SK-N-SH (cell line): ENCODE measurements around the gene CEACAM5. TPM values are rescaled to one million over a fixed set of nuclear protein-coding genes. Genes with fewer than 3 reads are reported as not detected.

Experiments
- CTCF ChIA-PET: fragments of 300-600, 350-600 bp; formaldehyde crosslinking; extraction: SDS; loops from one replicate; lab custom pipeline; 2021; lab: Yijun Ruan, JAX
- POLR2A ChIA-PET: fragments of 350-600 bp; sonication (Branson Sonifier 250); formaldehyde crosslinking; extraction: SDS; loops from one replicate; lab custom pipeline; 2020; ENCODE audit warnings: antibody characterized with exemption, inconsistent platforms; lab: Yijun Ruan, JAX
- DNase-seq: peaks from one replicate; pipeline ENCODE4 v3.0.0; 2012
- H2AFZ ChIP-seq: fragments of 200-600 bp; sonication (generic); 2 replicates; pipeline ENCODE4 v1.8.1; 2016; ENCODE audit warnings: antibody characterized with exemption, mild to moderate bottlenecking, low read depth
- H3F3A ChIP-seq: fragments of 200-600 bp; sonication (generic); replicated peaks from 2 replicates; pipeline ENCODE3; 2016; ENCODE audit warnings: antibody characterized with exemption, mild to moderate bottlenecking; ENCODE audit not compliant: insufficient read depth
- H3K27ac ChIP-seq, 2 experiments: fragments of 200-500 bp in 1 of 2; fragments of 200-600 bp in 1 of 2; sonication (Bioruptor generic) in 1 of 2; sonication (generic), shearing (Covaris generic) in 1 of 2; 2 replicates each; pipeline versions ENCODE4 v1.5.1 to v1.6.1; 2014 to 2016; ENCODE audit warnings: low read depth in 2 of 2, inconsistent platforms in 1 of 2, low read length in 1 of 2, mild to moderate bottlenecking in 1 of 2, mixed read lengths in 1 of 2
- H3K27me3 ChIP-seq: fragments of 200-600 bp; sonication (generic), shearing (Covaris generic); 2 replicates; pipeline ENCODE4 v1.6.1; 2016; ENCODE audit warnings: mixed run types; ENCODE audit not compliant: insufficient read depth
- H3K36me3 ChIP-seq, 2 experiments: fragments of 200-500 bp in 1 of 2; fragments of 200-600 bp in 1 of 2; sonication (Bioruptor generic) in 1 of 2; sonication (generic) in 1 of 2; replicated peaks in 1 of 2; 2 replicates each; pipeline versions ENCODE3 to v1.5.1; 2014 to 2016; ENCODE audit warnings: low read length in 1 of 2, mild to moderate bottlenecking in 1 of 2; ENCODE audit not compliant: insufficient read depth in 2 of 2, control insufficient read depth in 1 of 2
- H3K4me1 ChIP-seq, 2 experiments: fragments of 200-500 bp in 1 of 2; fragments of 200-600 bp in 1 of 2; sonication (Bioruptor generic) in 1 of 2; sonication (generic), shearing (Covaris generic) in 1 of 2; 2 replicates each; pipeline versions ENCODE4 v1.5.1 to v1.6.1; 2014 to 2016; ENCODE audit warnings: low read depth in 1 of 2, low read length in 1 of 2, mixed run types in 1 of 2; ENCODE audit not compliant: insufficient read depth in 2 of 2, control insufficient read depth in 1 of 2
- H3K4me2 ChIP-seq: fragments of 200-600 bp; sonication (generic), shearing (Covaris generic); 2 replicates; pipeline ENCODE4 v1.6.1; 2017; ENCODE audit warnings: mixed run types
- H3K4me3 ChIP-seq, 2 experiments: fragments of 200-500 bp in 1 of 2; fragments of 200-600 bp in 1 of 2; sonication (Bioruptor generic) in 1 of 2; sonication (generic), shearing (Covaris generic) in 1 of 2; 2 replicates each; pipeline versions ENCODE4 v1.5.1 to v1.8.1; 2014 to 2016; ENCODE audit warnings: low read depth in 2 of 2, inconsistent platforms in 1 of 2, low read length in 1 of 2, mild to moderate bottlenecking in 1 of 2, mixed read lengths in 1 of 2, moderate library complexity in 1 of 2
- H3K79me2 ChIP-seq: fragments of 200-600 bp; sonication (generic); 2 replicates; pipeline ENCODE4 v1.8.1; 2017; ENCODE audit warnings: mild to moderate bottlenecking; ENCODE audit not compliant: insufficient read depth
- H3K9ac ChIP-seq: fragments of 200-600 bp; sonication (generic); 2 replicates; pipeline ENCODE4 v1.6.1; 2017; ENCODE audit warnings: mixed run types
- H3K9me2 ChIP-seq: fragments of 200-600 bp; sonication (generic); 2 replicates; pipeline ENCODE4 v1.6.1; 2017; ENCODE audit warnings: mixed run types
- H3K9me3 ChIP-seq: fragments of 200-600 bp; sonication (generic); 2 replicates; pipeline ENCODE4 v1.6.1; 2017; ENCODE audit warnings: mixed run types, mild to moderate bottlenecking, moderate library complexity
- H4K20me1 ChIP-seq: fragments of 200-600 bp; sonication (generic); 2 replicates; pipeline ENCODE4 v1.6.1; 2017; ENCODE audit warnings: mild to moderate bottlenecking, mixed run types; ENCODE audit not compliant: insufficient read depth
- CHD2 ChIP-seq: fragments of 150-350 bp; IDR thresholded peaks from 2 replicates; pipeline ENCODE4 v1.6.1; 2018; ENCODE audit warnings: low read length; ENCODE audit not compliant: partially characterized antibody
- EP300 ChIP-seq, 2 experiments: IDR thresholded peaks; 2 replicates each; pipeline versions ENCODE4 v1.4.0 to v1.6.1; 2012; ENCODE audit warnings: borderline replicate concordance in 1 of 2, low read depth in 1 of 2, low read length in 1 of 2
- FOSL2 ChIP-seq: IDR thresholded peaks from 2 replicates; pipeline ENCODE4 v1.4.0; 2012; ENCODE audit warnings: low read depth, mild to moderate bottlenecking, moderate library complexity, borderline replicate concordance
- NFIC ChIP-seq: IDR thresholded peaks from 2 replicates; pipeline ENCODE4 v1.4.0; 2012; ENCODE audit warnings: borderline replicate concordance
- POLR2AphosphoS5 ChIP-seq: IDR thresholded peaks from 2 replicates; pipeline ENCODE4 v1.6.1; 2012; ENCODE audit warnings: low read depth, low read length
- RCOR1 ChIP-seq: fragments of 150-350 bp; IDR thresholded peaks from 2 replicates; pipeline ENCODE4 v1.6.1; 2017; ENCODE audit warnings: antibody characterized with exemption, low read length
- RFX5 ChIP-seq: IDR thresholded peaks from 2 replicates; pipeline ENCODE4 v1.6.1; 2012; ENCODE audit warnings: mild to moderate bottlenecking, improper control_type of control experiment, low read length
- RXRA ChIP-seq: IDR thresholded peaks from 2 replicates; pipeline ENCODE4 v1.4.0; 2012; ENCODE audit warnings: low read depth, mild to moderate bottlenecking, borderline replicate concordance
- TAF1 ChIP-seq: IDR thresholded peaks from 2 replicates; pipeline ENCODE4 v1.6.1; 2012; ENCODE audit warnings: low read depth, mild to moderate bottlenecking, low read length, moderate library complexity, borderline replicate concordance
- TEAD4 ChIP-seq: IDR thresholded peaks from 2 replicates; pipeline ENCODE4 v1.4.0; 2012; ENCODE audit warnings: mild to moderate bottlenecking, borderline replicate concordance; ENCODE audit not compliant: insufficient read depth
- WGBS: methylation state at CpG from one replicate; pipeline ENCODE4 v1.1.6; 2017; ENCODE audit warnings: low lambda C conversion rate; 5-methylcytosine and 5-hydroxymethylcytosine counted together
- polyA plus RNA-seq, 3 experiments: library from polyadenylated mRNA; depleted of rRNA; stranded (reverse); fragments of >200 nt; gene quantifications; 2 replicates each; pipeline ENCODE4 v1.2.3, GENCODE V29; 2012
- TF ChIP-seq, protein P1 (sequence below): fragments of 150-350 bp; IDR thresholded peaks from 2 replicates; pipeline ENCODE4 v1.6.1; 2016; ENCODE audit warnings: mild to moderate bottlenecking, low read depth, low read length
- TF ChIP-seq, protein P2 (sequence below): fragments of 200-600 bp; sonication (generic); IDR thresholded peaks from 2 replicates; pipeline ENCODE4 v1.6.1; 2017; ENCODE audit warnings: antibody characterized with exemption, mild to moderate bottlenecking, moderate library complexity
- TF ChIP-seq, protein P3 (sequence below): fragments of 150-350 bp; IDR thresholded peaks from 2 replicates; pipeline ENCODE4 v1.6.1; 2017; ENCODE audit warnings: antibody characterized with exemption, low read length, low read depth, borderline replicate concordance

The CEACAM5 gene
- polyA plus RNA-seq, 1 of the 3 experiments (the other 2 are of a cell fraction), result not detected

DNA sequence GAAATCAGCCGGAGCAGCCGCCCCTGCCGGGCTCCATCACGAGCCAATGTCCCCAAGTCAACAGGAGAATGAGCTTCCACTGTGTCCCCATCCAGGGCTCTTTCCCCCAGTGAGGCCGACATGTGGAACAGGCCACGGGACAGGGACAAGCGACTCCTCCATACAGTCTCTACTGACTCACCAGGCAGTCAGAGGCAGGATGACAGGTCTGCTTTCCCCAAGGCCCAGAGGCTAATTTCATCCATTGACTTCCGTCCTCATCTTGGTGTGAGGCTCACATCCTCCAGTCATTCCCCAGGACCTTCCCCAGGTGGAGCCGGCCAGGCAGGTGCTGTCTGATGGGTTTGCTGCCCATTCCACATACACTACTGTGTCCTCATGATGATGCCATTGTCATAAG is 50.4 kb downstream of the CEACAM5 start:
- WGBS, result 7% methylated on average over 8 of the region's 9 CpGs
- no peaks in the 10 kb centered on the region for H4K20me1 ChIP-seq
- H3F3A ChIP-seq, result no peaks in the 10 kb centered on the region
- no peak overlapping the region for H3K9ac ChIP-seq
- H3K4me2 ChIP-seq, result no peak overlapping the region
- CTCF ChIA-PET, result no interaction called here
- H3K9me3 ChIP-seq, result no peaks in the 10 kb centered on the region
- H3K27ac ChIP-seq, result no peak overlapping the region
- H3K79me2 ChIP-seq, result no peaks in the 10 kb centered on the region
- no peak overlapping the region for H2AFZ ChIP-seq
- no peak overlapping the region for H3K4me3 ChIP-seq
- no peaks in the 10 kb centered on the region for H3K36me3 ChIP-seq
- peaks cover 18% of the 10 kb centered on the region; the same call in 1 of the 2 replicates for H3K27me3 ChIP-seq
- no peaks in the 10 kb centered on the region for H3K9me2 ChIP-seq
- TF ChIP-seq NFIC (no peak), TAF1 (no peak), CHD2 (no peak), EP300 (IDR thresholded peaks at IDR 0.05; ENCODE audit: borderline replicate concordance in 1 of 2, low read depth in 1 of 2, low read length in 1 of 2) (no peak), POLR2AphosphoS5 (no peak), TEAD4 (no peak)
- TF ChIP-seq, protein P1, sequence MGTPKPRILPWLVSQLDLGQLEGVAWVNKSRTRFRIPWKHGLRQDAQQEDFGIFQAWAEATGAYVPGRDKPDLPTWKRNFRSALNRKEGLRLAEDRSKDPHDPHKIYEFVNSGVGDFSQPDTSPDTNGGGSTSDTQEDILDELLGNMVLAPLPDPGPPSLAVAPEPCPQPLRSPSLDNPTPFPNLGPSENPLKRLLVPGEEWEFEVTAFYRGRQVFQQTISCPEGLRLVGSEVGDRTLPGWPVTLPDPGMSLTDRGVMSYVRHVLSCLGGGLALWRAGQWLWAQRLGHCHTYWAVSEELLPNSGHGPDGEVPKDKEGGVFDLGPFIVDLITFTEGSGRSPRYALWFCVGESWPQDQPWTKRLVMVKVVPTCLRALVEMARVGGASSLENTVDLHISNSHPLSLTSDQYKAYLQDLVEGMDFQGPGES, result no peak
- TF ChIP-seq, protein P2, sequence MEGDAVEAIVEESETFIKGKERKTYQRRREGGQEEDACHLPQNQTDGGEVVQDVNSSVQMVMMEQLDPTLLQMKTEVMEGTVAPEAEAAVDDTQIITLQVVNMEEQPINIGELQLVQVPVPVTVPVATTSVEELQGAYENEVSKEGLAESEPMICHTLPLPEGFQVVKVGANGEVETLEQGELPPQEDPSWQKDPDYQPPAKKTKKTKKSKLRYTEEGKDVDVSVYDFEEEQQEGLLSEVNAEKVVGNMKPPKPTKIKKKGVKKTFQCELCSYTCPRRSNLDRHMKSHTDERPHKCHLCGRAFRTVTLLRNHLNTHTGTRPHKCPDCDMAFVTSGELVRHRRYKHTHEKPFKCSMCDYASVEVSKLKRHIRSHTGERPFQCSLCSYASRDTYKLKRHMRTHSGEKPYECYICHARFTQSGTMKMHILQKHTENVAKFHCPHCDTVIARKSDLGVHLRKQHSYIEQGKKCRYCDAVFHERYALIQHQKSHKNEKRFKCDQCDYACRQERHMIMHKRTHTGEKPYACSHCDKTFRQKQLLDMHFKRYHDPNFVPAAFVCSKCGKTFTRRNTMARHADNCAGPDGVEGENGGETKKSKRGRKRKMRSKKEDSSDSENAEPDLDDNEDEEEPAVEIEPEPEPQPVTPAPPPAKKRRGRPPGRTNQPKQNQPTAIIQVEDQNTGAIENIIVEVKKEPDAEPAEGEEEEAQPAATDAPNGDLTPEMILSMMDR, result no peak
- POLR2A ChIA-PET, result no interaction called here
- no peak for DNase-seq
- no peaks in the 10 kb centered on the region for H3K4me1 ChIP-seq

DNA sequence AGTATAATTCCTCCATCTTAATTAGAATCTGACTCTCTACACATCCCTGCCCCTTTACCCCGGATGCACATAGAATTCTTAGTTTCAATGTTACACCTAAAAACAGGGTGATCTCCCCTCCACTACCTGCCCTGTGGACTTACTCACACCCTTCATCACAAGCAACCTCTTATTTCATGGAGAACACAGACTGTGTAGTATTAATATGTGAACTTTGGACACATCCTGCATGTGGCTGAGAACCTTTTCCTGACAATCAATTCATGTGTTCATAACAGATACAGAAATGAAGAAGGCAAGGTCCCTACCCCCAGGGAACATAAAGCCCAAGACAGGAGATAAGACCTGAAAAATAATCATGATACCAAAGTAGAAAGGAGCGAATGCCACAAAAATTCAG is 58.7 kb downstream of the CEACAM5 start:
- H3K4me1 ChIP-seq, result no peaks in the 10 kb centered on the region
- CTCF ChIA-PET, result interaction anchor here (1.0 kb wide), 1 partner anchor 10 kb away, joined by 3 read pairs; no protein-coding TSS in a partner anchor

More for the DNA sequence above, 58.7 kb downstream of the CEACAM5 start:
- Histone ChIP-seq H2AFZ (no peak overlapping the region), H3K27me3 (peaks cover 38% of the 10 kb centered on the region), H3F3A (no peaks in the 10 kb centered on the region), H3K9me3 (no peaks in the 10 kb centered on the region), H3K36me3 (no peaks in the 10 kb centered on the region), H3K4me2 (no peak overlapping the region), H3K9ac (no peak overlapping the region), H4K20me1 (no peaks in the 10 kb centered on the region), H3K4me3 (no peak overlapping the region), H3K27ac (no peak overlapping the region), H3K79me2 (no peaks in the 10 kb centered on the region), H3K9me2 (no peaks in the 10 kb centered on the region)
- TF ChIP-seq, protein P3, sequence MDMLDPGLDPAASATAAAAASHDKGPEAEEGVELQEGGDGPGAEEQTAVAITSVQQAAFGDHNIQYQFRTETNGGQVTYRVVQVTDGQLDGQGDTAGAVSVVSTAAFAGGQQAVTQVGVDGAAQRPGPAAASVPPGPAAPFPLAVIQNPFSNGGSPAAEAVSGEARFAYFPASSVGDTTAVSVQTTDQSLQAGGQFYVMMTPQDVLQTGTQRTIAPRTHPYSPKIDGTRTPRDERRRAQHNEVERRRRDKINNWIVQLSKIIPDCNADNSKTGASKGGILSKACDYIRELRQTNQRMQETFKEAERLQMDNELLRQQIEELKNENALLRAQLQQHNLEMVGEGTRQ, result no peak
- no peak for TF ChIP-seq FOSL2
- TF ChIP-seq, protein P1, result no peak
- TF ChIP-seq RFX5, result no peak
- no peak for TF ChIP-seq NFIC
- TF ChIP-seq EP300 (IDR thresholded peaks at IDR 0.05; ENCODE audit: borderline replicate concordance in 1 of 2, low read depth in 1 of 2, low read length in 1 of 2), result no peak
- TF ChIP-seq, protein P2, result no peak
- no peak for TF ChIP-seq RCOR1
- TF ChIP-seq RXRA, result no peak
- 20% methylated on average over 2 of the region's 2 CpGs for WGBS
- POLR2A ChIA-PET, result no interaction called here
- DNase-seq, result no peak
